Esophagus (tissue), 2 donors: ENCODE data around the gene KREMEN2. TPM values are rescaled to one million over a fixed set of nuclear protein-coding genes. Genes with fewer than 3 reads are reported as not detected.

Experiments
- H3K27ac ChIP-seq, 2 donors: one replicate each; pipeline ENCODE4 v1.5.1; 2013; ENCODE audit warnings: low read depth in 2 of 2, mild to moderate bottlenecking in 2 of 2, inconsistent platforms in 1 of 2, low read length in 1 of 2, moderate library complexity in 1 of 2
- H3K27me3 ChIP-seq, 2 donors: one replicate each; pipeline ENCODE4 v1.6.1; 2013; ENCODE audit warnings: low read length in 2 of 2, control low read depth in 1 of 2, mild to moderate bottlenecking in 1 of 2; ENCODE audit not compliant: insufficient read depth in 2 of 2, control insufficient read depth in 1 of 2
- H3K36me3 ChIP-seq, 2 donors: one replicate each; pipeline ENCODE4 v1.6.1; 2013; ENCODE audit warnings: low read length in 1 of 2; ENCODE audit not compliant: control insufficient read depth in 2 of 2, insufficient read depth in 2 of 2
- H3K4me1 ChIP-seq, 2 donors: one replicate each; pipeline ENCODE4 v1.6.1; 2013; ENCODE audit warnings: low read length in 1 of 2; ENCODE audit not compliant: control insufficient read depth in 2 of 2, insufficient read depth in 2 of 2
- H3K4me3 ChIP-seq, 2 donors: one replicate each; pipeline ENCODE4 v1.5.1; 2013; ENCODE audit warnings: low read length in 2 of 2, mild to moderate bottlenecking in 2 of 2, low read depth in 1 of 2, moderate library complexity in 1 of 2
- H3K9me3 ChIP-seq, 2 donors: one replicate each; pipeline ENCODE4 v1.6.1; 2013; ENCODE audit warnings: mild to moderate bottlenecking in 2 of 2, low read depth in 1 of 2, low read length in 1 of 2, moderate library complexity in 1 of 2; ENCODE audit not compliant: control insufficient read depth in 2 of 2, insufficient read depth in 1 of 2
- WGBS, 2 donors: extraction: QIAGEN DNeasy Blood & Tissue Kit; methylation state at CpG; one replicate each; pipeline ENCODE4 v1.1.7; 2013; 5-methylcytosine and 5-hydroxymethylcytosine counted together
- polyA plus RNA-seq, 2 donors: library from polyadenylated mRNA; stranded (reverse); fragments of 200-250 nt; gene quantifications; one replicate each; pipeline ENCODE4 v1.2.3, GENCODE V29; 2013
- donor health status: healthy with polysubstance abuse.
- donor health status: Bipolar disorder and iron deficiency.

KREMEN2 gene
- polyA plus RNA-seq, 2 donors = 1.6 to 1.8 TPM

DNA sequence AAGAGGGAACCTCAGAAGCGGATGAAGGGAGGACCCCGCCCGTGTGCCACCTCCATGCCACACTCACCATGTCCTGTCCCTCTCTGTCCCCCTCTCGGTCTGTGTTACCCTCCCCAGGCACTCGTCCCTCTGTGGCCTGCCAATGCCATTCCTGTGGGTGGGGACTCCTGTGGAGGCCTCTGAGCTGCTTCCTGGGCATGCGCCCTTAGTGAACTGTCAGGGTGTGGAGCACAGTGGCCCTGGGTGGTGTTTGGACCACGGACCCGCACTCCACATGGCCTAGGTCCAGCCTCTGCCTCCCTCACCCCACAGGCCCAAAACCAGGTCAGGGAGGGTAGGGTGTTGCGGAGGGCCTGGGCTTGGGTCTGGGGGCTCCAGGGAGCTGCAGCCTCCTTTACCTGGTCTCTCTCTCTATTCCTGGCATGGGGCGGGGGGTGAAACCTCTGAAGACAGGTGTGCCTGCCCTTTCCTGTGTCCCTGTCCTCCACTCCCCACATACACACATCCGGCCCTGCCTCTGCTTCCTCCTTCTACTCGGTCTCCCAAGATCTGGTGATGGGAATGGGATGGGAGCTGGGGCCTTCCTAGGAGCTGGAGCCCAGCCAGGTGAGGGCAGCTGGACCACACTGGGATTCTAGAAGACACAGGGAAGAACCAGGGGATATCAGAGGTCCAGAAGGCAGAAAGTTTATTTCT lies 27.6 kb downstream of the KREMEN2 start:
- Histone ChIP-seq H3K36me3 (no peaks in the 10 kb centered on the region), H3K27ac (no peak overlapping the region), H3K9me3 (no peaks in the 10 kb centered on the region), H3K4me1 (peaks cover 0 to 7% of the 10 kb centered on the region in 2 donors), H3K27me3 (no peaks in the 10 kb centered on the region), H3K4me3 (no peak overlapping the region)
- 75 to 81% methylated on average over 11 to 12 of the region's 12 CpGs for WGBS, 2 donors

DNA sequence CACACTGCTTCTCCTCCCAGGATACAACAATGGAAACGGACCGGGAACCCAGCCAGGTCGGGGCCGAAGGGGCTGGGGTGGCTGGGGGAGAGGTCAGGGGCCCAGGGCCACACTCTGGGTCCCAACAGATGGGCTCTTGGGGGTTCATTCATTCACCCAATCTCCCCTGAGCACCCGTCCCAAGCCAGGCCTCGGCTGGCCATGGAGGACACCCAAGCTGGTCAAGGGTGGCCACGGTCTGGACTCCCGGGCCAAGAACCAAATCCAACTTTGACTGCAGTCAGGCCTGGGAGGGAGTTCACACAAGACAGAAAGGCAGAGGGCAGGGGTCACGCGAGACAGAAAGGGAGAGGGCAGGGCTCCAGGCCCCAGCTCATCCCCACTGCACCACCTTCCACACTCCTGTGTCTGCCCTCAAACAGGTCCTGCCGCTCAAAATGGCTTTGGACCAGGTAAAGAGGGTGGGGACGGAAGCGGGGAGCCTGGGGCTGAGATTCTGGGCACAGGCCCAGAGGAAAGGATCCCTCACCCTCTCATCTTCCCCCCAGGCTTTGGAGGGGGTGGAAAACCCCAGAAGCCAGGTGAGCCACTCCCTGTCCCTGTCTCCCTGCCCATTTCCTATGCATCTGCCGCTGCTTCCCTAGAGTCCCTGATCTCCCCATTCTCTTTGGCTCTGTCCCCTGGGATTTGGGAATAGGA lies 28.5 kb downstream of the KREMEN2 start:
- 63 to 76% methylated on average over 13 to 14 of the region's 14 CpGs for WGBS, 2 donors
- H3K4me3 ChIP-seq = no peak overlapping the region
- no peaks in the 10 kb centered on the region for H3K36me3 ChIP-seq
- peak overlapping the region in 1 of 2 donors; percentile 50 for H3K27ac ChIP-seq
- peaks cover 0 to 7% of the 10 kb centered on the region in 2 donors for H3K4me1 ChIP-seq
- no peaks in the 10 kb centered on the region for H3K9me3 ChIP-seq
- no peaks in the 10 kb centered on the region for H3K27me3 ChIP-seq

DNA sequence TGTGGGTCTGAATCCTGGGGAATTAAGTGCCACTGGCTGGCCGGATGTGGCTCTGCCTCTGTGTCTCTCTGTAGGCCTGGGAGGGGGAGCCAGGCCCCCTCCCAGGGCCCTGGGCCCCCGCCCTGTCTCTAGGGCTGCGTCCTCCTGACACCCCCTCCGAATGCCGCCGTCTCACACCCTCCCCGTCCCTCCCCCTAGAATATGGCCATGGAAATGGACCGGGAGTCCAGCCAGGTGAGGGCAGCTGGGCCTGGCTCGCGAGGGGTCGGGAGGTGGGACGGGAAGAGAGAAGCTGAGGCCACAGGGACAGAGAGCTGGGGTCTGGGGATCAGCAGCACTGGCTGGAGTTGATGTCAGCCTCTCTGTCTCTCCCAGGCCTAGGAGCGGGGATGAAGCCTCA lies 32.2 kb downstream of the KREMEN2 start:
- WGBS, 2 donors = 75 to 79% methylated on average over 11 to 13 of the region's 13 CpGs
- no peak overlapping the region for H3K4me3 ChIP-seq

DNA sequence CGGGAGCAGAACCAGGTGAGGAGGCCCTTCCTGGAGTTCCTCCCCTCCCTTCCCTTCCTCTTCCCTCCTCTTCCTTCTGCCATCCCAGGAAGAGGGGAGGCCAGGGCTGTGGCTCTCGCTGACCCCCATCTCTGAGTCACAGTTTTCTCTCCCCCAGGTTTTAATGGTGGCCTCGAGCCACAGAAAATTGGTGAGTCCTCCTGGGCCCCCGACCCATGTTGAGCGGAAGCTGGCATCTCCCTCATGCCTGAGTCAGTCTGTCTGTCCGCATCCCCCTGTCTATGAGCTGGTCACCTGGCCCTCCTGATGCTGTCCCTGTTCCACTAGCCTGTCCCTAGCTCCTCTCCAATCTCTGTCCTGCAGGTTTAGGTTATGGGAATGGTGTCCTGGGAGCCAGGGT lies 35.9 kb downstream of the KREMEN2 start:
- 85% methylated on average over 6 of the region's 6 CpGs for WGBS, 2 donors
- Histone ChIP-seq H3K27me3 (no peaks in the 10 kb centered on the region), H3K36me3 (no peaks in the 10 kb centered on the region), H3K9me3 (no peaks in the 10 kb centered on the region), H3K4me1 (peaks cover 0 to under 1% of the 10 kb centered on the region in 2 donors), H3K4me3 (no peak overlapping the region), H3K27ac (no peak overlapping the region)

More for the DNA sequence above, 32.2 kb downstream of the KREMEN2 start:
- H3K36me3 ChIP-seq = no peaks in the 10 kb centered on the region
- H3K27ac ChIP-seq = no peak overlapping the region
- H3K4me1 ChIP-seq = peaks cover 0 to 4% of the 10 kb centered on the region in 2 donors
- H3K9me3 ChIP-seq = no peaks in the 10 kb centered on the region
- no peaks in the 10 kb centered on the region for H3K27me3 ChIP-seq

DNA sequence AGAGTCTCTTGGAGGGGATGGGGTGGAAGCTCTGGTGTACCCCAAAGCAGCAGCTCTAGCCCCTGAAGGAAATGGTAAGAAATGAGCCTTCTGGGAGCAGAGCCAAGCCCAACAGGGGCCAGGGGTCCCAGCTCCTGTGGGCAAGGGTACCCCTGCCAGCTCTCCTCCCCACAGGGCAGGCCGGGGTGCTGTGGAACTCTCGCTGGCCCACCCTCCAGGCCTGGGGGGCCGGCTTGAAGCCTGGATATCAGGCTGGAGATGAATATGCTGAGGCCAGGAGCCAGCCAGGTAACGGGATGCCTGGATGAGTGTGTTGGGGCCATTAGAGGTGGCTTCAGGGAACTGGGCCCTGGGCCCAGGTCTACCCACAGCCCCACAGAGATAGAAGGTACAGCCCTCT lies 36.5 kb downstream of the KREMEN2 start:
- H3K27me3 ChIP-seq = no peaks in the 10 kb centered on the region
- no peak overlapping the region for H3K4me3 ChIP-seq
- WGBS, 2 donors = 73 to 80% methylated on average over 4 of the region's 4 CpGs
- no peaks in the 10 kb centered on the region for H3K9me3 ChIP-seq
- no peak overlapping the region for H3K27ac ChIP-seq
- no peaks in the 10 kb centered on the region for H3K36me3 ChIP-seq
- H3K4me1 ChIP-seq = peaks cover 0 to 2% of the 10 kb centered on the region in 2 donors

DNA sequence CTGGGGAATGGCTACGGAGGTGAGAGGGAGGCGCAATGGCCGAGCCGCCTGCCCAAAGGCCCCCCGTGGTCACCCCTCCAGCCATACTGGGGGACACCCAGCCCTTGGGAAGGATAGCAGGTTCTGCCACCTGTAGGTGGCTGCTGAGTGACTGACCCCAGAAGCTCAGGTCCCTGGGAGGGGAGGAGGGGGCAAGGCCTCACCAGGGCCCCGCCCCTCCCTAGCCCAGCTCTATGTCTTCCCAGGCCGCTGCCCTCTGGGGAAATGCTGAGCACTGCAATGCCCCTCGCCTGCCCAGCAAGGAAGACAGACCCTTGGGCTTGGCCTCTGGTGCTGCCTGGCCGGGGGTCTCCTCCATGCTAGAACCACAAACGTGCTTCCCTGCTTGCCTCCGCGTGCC lies 37.2 kb downstream of the KREMEN2 start:
- no peaks in the 10 kb centered on the region for H3K27me3 ChIP-seq
- H3K9me3 ChIP-seq = no peaks in the 10 kb centered on the region
- no peaks in the 10 kb centered on the region for H3K36me3 ChIP-seq
- WGBS, 2 donors = 71 to 83% methylated on average over 12 of the region's 12 CpGs
- H3K4me1 ChIP-seq = peaks cover 0 to 2% of the 10 kb centered on the region in 2 donors
- H3K27ac ChIP-seq = no peak overlapping the region
- no peak overlapping the region for H3K4me3 ChIP-seq

DNA sequence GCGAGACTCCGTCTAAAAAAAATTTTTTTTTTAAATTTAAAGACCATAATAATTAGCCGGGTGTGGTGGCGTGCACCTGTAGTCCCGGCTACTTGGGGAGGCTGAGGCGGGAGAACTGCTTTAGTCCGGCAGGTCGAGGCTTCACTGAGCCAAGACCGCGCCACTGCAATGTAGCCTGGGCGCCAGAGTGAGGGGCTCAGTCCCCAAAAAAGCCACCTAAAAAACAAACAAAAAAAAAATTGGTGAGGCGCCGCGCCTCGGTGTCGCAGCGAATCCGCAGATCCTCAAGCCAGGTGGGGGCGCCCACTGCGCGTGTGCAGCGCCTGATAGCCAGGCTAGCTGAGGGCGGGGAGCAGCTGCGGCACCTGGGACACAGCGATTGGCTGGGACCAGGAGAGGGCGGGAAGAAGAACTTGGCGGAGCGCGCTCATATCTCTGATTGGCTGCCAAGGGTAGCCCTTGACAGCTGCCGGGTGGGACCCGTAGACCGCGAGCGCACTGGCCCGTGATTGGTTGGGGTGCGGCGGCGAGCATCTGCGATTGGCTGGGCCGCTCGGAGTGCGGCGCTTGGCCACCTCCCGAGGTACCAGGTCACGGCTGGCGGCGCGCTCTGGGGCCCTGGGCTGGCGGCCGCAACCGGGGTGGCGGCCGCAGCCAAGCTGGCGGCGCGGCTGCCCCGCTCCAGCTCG lies 39.7 kb downstream of the KREMEN2 start:
- Histone ChIP-seq H3K36me3 (no peaks in the 10 kb centered on the region), H3K9me3 (no peaks in the 10 kb centered on the region), H3K27ac (no peak overlapping the region), H3K27me3 (no peaks in the 10 kb centered on the region), H3K4me3 (peak overlapping the region in 1 of 2 donors; percentile 66), H3K4me1 (peaks cover 0 to 2% of the 10 kb centered on the region in 2 donors)
- 9 to 12% methylated on average over 38 to 58 of the region's 58 CpGs for WGBS, 2 donors

DNA sequence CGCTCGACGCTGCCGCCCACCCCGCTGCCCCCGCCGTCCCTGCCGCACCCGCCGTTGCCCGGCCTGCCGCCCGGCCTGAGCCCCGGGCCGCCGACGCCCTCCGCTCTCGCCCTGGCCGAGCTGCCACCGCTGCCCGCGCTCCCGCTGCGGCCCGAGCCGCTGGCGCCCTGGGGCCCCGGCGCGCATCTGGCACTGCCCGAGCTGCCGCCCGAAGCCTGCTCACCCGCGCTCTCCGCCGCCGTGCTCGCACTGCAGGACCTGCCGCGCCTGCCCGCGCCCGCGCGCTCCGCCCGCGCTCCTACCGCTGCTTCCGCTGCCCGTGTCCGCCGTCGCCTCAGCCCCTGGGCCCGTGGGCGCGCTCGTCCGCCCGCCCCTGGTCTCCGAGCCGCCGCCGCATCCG lies 40.2 kb downstream of the KREMEN2 start:
- Histone ChIP-seq H3K36me3 (no peaks in the 10 kb centered on the region), H3K27ac (peak overlapping the region in 1 of 2 donors; percentile 26), H3K27me3 (no peaks in the 10 kb centered on the region), H3K9me3 (no peaks in the 10 kb centered on the region), H3K4me3 (peak overlapping the region in 1 of 2 donors; percentile 66), H3K4me1 (peaks cover 0 to 2% of the 10 kb centered on the region in 2 donors)
- WGBS, 2 donors = 1% methylated on average over 18 to 66 of the region's 67 CpGs

DNA sequence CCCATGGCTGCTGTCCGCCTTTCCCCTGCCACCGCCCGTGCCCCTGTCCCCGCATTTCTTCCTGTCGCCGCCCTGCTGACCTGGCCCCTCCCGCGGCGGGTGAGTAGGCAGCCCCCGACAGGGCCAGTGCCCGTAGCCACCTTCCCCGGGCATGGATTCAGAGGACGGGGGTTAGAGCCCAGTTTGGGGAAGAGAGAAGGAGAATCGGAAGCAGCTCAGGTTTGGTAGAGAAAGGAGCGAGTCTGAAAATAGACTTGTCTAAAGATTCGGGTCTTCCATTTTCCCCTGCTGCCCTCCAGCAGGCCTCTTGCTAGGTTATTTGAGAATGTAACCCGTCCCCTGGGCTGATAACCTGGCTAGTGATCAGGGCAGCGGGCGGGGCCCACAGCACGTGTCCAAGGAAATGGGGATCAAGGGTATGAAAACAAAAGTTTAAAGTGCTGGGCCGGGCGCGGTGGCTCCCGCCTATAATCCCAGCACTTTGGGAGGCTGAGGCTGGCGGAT lies 40.8 kb downstream of the KREMEN2 start:
- H3K9me3 ChIP-seq = no peaks in the 10 kb centered on the region
- H3K36me3 ChIP-seq = no peaks in the 10 kb centered on the region
- no peak overlapping the region for H3K27ac ChIP-seq
- H3K4me1 ChIP-seq = peaks cover 0 to 2% of the 10 kb centered on the region in 2 donors
- WGBS, 2 donors = 7 to 8% methylated on average over 25 of the region's 25 CpGs
- no peaks in the 10 kb centered on the region for H3K27me3 ChIP-seq
- H3K4me3 ChIP-seq = peak overlapping the region; percentile 20 to 66
